CD4-positive, alpha-beta T cell treated with Interleukin-12 subunit alpha and Interleukin-12 subunit beta, for 1 hour (primary cell): ENCODE measurements around the gene SCARB1.
"Not testable (repeated sequence)": the region's sequence is repeated elsewhere in the genome, so short reads cannot be mapped to it uniquely, and the experiment has no call there.

Experiments used
- DNase-seq: peaks from one replicate; pipeline ENCODE4 v3.0.0-alpha.2; 2020

SCARB1 gene, protein sequence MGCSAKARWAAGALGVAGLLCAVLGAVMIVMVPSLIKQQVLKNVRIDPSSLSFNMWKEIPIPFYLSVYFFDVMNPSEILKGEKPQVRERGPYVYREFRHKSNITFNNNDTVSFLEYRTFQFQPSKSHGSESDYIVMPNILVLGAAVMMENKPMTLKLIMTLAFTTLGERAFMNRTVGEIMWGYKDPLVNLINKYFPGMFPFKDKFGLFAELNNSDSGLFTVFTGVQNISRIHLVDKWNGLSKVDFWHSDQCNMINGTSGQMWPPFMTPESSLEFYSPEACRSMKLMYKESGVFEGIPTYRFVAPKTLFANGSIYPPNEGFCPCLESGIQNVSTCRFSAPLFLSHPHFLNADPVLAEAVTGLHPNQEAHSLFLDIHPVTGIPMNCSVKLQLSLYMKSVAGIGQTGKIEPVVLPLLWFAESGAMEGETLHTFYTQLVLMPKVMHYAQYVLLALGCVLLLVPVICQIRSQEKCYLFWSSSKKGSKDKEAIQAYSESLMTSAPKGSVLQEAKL

DNA sequence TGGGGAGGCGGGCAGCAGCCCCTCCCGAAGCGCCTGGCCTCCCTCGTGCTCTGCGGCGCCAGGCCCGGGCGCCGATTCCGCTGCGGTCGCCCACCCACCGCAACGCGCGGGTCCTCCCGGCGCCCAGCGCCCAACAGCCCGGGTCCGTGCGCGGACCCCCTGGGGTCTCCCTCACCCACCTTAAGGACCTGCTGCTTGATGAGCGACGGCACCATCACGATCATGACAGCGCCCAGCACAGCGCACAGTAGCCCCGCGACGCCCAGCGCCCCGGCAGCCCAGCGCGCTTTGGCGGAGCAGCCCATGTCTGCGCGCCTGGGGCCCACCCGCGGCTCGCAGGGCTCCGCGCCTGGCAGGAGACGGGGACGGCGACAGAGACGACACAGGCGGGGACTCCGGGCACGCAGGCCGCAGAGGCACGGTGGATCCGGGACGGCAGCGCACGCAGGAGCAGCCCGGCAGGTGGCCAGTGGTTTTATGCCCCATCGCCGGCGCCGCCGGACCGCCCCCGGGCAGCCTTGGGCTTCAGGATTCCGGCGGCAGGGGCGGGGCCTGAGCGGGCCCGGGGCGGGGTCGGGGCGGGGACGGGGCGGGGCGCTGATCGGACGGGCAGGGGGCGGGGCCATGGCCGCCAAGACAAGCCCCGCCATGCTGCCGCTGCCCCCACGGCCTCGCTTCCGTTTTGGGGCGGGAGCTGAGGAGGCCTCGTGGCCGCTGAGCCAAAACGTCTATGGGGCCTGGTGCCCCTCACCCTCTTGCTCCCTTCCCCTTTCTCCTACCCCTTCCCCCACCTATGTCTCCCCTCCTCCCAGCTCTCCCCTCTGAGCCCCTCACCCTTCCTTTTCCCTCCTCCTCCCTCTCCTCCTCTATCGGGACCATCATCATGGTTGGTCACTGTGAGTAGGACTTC is at the start of gene SCARB1:
Gene SCARB1, minus strand, starts transcription at position 449 of the 910 bp plus-strand sequence. Its CDS starts 144 bp downstream, at position 305.
- DNase-seq: peak; percentile 85

DNA sequence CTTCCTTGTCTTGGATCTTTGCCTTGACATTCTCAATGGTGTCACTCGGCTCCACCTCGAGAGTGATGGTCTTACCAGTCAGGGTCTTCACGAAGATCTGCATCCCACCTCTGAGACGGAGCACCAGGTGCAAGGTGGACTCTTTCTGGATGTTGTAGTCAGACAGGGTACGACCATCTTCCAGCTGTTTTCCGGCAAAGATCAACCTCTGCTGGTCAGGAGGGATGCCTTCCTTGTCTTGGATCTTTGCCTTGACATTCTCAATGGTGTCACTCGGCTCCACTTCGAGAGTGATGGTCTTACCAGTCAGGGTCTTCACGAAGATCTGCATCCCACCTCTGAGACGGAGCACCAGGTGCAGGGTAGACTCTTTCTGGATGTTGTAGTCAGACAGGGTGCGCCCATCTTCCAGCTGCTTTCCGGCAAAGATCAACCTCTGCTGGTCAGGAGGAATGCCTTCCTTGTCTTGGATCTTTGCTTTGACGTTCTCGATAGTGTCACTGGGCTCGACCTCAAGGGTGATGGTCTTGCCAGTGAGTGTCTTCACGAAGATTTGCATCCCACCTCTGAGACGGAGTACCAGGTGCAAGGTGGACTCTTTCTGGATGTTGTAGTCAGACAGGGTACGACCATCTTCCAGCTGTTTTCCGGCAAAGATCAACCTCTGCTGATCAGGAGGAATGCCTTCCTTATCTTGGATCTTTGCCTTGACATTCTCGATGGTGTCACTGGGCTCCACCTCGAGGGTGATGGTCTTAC is 49.0 kb upstream of the SCARB1 start:
- not testable (repeated sequence) for DNase-seq

DNA sequence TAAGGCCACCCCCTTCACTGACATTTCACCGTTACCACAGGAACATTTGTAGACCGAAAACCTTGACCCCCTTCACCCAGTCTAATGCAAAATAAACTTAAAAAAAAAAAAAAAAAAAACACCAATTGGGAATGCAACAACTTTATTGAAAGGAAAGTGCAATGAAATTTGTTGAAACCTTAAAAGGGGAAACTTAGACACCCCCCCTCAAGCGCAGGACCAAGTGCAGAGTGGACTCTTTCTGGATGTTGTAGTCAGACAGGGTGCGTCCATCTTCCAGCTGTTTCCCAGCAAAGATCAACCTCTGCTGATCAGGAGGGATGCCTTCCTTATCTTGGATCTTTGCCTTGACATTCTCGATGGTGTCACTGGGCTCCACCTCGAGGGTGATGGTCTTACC is 47.9 kb upstream of the SCARB1 start:
- not testable (repeated sequence) for DNase-seq

DNA sequence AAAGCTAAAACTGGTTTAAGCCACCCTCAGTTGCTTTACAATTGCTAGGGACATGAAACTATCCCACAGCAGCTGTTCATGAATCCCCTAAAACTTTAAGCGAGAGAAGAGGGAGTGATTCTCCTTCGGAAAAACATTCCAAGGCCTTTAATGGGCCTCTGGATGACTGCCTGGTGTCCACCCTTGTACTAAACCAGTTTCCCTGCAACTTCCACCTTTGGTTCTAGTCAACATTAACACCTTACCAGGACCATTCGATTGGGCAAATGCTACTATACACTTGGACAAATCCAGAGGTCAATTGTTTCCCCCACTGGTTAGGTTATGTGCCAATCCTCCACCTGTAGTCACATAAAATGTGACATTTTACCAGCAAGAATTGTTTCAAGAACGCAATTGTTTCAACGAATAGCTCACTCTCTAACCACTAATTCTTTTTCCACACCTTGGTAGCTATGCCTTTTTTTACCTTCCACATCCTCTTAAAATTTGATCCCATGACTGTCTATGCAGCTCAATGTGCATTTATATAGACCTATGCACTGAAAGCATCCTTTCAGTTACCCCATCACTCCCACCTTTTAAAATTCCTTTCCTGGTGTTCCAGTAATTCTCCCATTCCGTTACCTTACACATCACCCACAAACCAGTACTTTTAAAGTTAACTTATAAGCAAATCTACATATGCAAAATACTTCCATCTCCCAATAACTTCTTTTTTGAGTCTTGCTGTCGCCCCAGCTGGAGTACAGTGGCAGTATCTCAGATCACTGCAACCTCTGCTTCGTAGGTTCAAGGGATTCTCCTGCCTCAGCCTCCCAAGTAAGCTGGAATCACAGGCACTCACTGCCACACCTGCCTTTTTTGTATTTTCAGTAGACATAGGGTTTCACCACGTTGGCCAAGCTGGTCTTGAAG is 47.2 kb upstream of the SCARB1 start:
- DNase-seq: peak; percentile 40

DNA sequence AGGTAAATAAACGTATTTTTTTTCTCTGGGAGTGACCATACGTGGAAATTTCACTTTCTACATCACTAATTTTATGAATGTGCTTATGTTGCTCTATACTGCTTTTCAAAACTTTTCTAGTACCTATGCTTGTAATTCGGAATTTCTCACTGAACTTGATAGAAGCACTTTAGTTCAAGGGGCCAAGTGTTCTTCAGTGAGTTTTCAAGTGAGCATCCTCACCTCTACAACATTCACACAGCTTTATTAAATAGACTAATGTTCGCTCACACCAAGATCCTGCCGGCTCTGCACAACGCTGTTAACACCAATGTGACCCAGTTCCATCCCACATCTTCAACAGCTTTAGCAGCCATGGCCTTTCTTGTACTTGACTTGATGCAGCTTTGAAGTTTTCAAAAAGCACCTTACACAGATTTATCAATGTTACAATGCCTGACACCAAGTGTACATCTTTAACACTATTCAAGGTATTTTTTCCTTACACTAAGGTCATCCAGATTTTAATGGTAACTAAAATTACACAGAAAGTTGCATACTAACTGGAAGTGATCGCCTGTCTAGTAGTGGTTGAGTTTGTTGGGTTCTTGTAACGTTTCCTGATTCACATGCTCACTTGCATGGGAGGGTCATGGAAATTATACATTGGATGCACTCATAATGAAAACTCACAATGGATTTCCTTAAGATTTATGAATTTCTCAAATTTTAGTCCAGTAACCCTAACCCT is 46.3 kb upstream of the SCARB1 start:
- DNase-seq: peak; percentile 36

DNA sequence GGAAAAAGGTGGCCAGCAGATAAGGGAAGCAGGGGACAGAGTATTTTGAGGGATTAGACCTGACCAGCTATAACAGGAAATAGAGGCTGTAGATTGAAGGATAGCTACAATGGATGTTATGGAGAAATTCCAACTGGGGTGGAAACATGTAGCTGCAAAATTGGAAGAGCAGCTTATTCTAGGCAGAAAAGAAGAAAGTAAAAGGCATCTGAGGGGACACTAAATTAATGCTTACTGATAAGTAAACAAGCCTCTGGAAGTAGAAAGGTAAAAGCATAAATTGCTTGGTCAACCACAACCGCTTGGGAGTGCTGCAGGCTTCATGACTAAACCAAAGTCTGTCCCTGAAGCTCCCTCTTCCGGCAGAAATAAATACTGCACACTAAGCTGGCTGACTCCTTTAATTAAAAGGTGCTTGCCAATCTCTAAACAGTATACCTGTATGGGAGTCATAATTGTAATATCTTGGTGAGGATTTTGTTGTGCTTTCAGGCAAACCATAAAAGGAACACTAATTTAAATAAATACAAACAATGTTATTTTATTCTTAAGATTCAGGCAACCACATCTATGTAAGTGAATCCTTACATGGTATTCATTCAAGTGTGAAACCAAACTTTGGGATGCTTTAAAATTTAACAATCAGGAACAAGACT is 43.1 kb upstream of the SCARB1 start:
- DNase-seq: peak; percentile 94

DNA sequence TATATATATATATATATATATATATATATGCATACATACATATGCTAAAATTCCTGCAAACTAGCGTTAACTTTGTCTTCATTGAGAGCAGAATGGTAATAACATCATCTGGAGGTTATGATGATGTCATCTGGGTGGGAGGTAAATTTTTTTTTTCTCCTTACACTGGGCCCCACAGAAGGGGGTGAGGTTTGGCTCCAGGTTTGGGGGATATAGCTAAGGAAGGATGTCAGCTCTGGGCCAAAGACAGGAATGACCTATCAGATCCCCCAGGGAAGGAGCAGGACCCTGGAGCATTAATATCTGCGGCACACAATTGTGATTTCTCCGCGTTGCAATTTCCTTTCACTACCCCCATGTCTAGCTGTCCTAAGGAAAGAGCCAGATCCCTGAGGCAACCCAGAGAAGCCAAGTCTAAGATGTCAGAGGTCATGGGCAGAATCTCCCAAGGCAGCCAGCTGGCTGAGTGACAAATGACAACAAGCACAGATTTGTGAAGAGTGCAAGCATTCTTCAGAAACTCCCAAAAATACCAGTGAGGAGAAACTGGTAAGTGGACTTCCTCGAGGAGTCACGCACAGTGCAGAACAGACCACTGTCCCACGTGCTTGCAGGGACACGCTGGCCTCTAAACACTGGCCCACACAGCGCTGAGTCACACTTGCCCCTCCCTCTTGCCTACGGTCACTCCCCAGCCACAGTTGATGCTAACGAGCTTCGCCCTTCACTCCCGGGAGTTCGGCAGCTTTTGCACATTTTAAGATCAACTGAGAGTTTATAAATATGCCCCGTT is 40.8 kb upstream of the SCARB1 start:
- DNase-seq: no peak

DNA sequence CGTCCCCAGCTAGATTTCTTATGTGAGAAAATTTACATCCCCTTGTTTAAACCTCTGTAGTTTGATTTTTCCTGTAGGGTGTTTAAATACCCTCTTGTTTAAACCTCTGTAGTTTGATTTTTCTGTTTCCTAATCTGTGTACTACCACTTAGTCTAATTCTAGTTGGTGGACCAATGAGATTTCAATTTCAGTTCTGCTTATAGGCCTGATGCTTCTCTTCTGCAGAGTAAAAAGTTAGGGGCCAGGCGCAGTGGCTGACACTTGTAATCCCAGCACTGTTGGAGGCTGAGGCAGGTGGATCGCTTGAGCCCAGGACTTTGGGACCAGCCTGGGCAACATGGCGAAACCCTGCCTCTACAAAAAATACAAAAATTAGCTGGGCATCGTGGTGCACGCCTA is 39.3 kb upstream of the SCARB1 start:
- no peak for DNase-seq

DNA sequence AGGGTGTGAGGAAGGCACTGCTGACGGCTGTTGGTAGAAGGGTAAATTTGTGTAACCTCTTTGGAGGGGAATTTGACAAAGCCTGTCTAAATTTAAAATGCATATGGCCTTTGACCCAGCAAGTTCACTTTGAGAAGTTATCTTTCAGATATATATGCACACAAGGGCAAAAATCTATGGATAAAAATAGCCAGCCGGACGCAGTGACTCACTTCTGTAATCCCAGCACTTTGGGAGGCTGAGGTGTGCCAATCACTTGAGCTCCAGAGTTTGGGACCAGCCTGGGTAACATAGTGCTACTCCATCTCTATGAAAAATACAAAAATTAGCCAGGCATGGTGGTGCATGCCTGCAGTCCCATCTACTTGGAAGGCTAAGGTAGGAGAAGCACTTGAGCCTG is 37.3 kb upstream of the SCARB1 start:
- DNase-seq: no peak

DNA sequence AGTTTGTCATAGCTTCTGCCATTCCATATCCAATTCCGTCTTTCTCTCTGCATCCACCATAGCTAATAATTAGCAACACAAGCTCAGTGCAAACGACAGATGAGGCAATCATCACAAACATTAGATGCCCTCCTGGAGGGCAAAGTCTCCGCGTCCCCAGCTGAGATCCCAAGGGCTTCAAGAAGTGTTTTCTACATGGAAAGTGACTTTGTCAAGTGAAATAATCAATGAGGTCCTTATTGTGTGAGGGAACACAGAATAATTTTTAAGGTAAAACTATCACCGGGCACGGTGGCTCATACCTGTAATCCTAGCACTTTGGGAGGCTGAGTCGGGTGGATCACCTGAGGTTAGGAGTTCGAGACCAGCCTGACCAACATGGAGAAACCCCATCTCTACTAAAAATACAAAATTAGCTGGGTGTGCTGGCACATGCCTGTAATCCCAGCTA is 36.7 kb upstream of the SCARB1 start:
- not testable (repeated sequence) for DNase-seq

DNA sequence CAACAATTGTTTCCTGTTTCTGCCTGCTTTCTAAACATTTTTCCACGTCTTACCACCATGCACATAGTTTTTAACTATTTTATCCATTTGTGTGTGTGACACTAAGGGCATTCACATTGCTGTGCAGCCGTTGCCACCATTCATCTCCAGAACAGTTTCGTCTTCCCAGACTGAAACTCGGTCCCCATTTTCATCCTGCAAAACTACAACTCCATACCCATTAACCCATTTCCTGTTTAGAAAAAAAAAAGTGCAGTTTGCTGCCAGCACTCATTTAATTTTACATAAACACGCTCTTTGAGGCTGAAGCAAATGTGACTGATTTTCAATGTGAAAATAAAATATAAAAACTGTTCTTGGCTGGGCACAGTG is 35.2 kb upstream of the SCARB1 start:
- no peak for DNase-seq

DNA sequence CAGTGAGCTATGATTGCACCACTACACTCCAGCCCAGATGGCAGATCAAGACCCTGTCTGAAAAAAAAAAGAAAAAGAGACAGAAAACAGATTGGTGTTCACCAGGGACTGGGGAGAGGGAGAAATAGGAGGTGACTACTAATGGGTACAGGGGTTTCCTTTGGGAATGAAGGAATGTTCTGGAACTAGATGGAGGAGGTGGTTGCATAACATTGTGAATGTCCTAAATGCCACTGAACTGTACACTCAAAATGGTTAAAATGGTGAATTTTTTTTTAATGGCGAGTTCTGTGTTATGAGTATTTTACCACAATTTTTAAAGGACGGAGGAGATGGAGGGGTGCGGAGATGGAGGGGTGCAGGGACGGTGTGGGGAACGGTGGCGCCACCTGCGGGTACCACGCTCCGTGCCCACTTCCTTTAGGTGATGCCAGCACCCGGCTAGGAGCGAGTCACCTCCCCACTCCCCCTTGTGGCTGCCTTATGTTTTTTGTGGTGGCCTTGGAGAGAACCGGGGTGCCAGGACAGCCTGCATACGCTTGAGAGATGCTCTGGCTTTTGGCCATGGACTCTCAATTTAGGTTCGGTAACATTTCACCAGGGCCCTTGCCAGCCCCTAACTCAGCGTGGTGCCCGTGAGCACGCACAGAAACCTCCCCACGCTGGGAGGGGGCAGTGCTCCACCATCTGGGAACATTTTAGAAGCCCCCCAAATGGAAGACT is 34.7 kb upstream of the SCARB1 start:
- peak; percentile 71 for DNase-seq

DNA sequence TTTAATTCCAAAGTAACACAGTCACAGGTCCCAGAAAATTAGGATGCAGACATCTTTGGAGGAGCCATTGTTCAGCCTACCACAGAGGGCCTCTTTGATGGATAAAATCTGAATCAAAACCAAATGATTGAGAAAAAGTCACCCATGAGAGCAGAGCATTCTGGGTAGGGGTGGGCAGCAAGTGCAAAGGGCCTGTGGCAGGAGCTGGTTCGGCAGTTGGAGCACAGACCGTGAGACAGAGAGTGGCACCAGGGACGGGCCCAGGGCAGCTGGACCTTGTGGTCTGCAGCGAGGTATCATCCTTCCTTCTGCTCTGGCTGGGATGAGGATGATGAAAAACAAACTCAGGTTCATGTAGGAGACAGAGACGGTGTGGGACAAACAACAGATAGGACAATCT is 32.8 kb upstream of the SCARB1 start:
- no peak for DNase-seq

DNA sequence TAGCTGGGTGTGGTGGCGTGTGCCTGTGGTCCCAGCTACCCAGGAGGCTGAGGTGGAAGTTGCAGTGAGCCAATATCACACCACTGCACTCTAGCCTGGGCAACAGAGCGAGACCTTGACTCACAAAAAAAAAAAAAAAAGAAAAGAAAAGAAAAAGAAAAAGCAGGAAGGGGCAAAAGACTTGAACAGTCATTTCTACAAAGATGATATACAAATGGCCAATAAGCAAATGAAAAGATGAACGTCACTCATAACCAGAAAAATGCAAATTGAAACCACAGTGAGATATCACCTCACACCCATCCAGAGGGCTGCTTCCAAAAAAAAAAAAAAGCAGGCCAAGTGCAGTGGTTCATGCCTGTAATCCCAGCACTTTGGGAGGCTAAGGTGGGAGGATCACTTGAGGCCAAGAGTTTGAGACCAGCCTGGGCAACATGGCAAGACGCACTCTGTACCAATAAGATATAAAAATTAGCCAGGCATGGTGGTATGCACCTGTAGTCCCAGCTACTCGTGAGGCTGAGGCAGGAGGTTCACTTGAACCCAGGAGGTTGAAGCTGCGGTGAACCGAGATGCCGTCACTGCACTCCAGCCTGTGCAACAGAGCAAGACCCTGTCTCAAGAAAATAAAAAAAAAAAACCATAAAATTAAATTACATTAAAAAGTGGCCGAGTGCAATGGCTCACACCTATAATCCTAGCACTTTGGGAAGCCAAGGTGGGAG is 30.3 kb upstream of the SCARB1 start:
- no peak for DNase-seq

DNA sequence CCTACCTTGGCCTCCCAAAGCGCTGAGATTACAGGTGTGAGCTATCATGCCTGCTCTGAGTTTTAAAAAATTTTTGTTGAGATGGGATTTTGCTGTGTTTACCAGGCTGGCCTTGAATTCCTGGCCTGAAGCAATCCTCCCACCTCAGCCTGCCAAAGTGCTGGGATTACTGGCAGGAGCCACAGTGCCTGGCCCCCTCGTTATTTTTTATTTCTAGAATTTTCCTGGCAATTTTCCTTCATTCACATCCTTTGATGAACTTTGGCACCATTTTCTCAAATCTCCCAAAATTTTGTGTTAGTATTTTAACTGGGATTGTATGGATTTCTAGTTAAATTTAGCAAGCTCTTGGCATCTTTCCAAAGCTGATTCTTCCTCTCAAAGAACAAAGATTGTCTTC is 24.6 kb upstream of the SCARB1 start:
- DNase-seq: no peak

DNA sequence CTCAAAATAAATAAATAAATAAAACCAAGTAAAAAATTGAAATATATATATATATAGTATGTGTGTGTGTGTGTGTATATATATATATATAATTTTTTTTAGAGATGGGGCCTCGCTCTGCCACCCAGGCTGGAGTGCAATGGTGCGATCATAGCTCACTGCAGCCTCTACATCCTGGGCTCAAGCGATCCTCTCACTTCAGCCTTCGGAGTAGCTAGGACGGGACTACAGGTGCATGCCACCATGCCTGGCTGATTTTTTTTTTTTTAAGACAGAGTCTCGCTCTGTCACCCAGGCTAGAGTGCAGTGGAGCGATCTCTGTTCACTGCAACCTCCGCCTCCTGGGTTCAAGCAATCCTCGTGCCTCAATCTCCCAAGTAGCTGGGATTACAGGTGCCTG is 24.1 kb upstream of the SCARB1 start:
- not testable (repeated sequence) for DNase-seq

DNA sequence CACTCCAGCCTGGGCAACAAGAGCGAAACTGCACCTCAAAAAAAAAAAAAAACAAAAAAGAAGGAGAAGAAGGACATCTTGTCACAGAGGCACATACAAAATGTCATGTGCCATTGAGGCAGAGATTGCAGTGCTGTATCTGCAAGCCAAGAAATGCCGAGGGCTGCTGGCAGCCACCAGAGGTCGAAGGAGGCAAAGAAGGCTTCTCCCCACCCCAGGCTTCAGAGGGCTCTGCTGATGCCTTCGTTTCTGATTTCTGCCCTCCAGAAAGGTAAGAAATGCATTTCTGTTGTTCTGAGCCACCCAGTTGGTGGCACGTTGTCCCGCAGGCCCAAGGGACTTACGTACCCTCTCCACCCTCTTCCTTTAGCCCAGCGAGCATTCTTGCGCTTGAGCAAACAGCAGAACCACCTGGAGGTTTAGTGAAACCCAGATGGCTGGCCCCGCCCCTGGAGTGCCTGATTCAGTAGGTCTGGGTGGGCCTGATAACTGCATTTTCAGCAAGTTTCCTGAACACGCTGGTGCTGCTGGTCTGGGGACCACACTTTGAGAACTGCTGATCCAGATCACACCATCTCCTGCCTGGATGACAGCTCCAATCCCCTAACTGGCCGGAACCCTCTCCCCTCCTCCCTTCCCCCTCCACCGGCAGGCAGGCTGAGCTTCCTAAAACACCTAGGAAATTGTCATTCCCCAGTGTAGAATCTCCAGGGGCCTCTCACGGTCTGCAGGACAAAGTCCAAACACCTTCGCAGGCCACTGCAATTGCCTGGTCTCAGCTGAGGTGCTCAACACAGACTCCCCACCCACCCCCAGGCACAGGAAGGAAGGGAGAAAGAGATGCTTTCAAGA is 21.1 kb upstream of the SCARB1 start:
- DNase-seq: no peak
